Measurements from ENCODE around the gene TMOD3.
"Not testable (repeated sequence)": the region's sequence is repeated elsewhere in the genome, so short reads cannot be mapped to it uniquely, and the experiment has no call there.

The TMOD3 gene

DNA sequence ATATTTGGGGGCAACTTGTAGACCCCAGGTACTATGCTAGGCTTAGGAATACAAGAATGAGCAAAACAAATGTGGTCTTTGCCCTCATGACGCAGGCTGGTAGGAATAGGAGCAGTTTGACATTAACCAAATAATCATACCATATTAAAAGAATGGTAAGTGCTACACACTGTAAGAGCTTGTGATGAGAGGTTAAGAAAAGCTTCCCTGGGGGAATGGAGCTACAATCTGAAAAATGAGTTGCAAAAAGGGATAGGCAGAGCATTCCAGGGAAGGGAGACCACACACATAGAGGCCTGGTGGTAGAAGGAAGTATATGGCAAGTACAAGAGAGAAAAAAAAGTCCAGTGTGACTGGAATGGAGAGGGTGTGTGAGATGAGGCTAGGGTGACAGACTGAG is 37.3 kb downstream of the TMOD3 start:
- no peak for DNase-seq

DNA sequence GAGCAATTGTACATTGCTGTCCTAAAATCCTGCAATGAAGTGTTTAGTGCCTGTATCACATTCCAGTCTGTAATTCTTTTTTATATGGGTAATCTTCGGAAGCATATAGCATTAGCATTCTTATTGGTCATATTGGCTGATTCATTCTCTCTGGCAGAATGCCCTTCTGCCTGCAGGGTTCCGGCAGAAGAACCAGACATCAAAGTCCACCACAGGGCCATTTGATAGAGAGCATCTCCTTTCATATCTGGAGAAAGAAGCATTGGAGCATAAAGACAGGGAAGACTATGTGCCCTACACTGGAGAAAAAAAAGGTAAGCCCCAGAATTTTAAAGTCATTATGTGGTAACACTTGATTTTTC is 39.6 kb downstream of the TMOD3 start:
- DNase-seq: no peak

DNA sequence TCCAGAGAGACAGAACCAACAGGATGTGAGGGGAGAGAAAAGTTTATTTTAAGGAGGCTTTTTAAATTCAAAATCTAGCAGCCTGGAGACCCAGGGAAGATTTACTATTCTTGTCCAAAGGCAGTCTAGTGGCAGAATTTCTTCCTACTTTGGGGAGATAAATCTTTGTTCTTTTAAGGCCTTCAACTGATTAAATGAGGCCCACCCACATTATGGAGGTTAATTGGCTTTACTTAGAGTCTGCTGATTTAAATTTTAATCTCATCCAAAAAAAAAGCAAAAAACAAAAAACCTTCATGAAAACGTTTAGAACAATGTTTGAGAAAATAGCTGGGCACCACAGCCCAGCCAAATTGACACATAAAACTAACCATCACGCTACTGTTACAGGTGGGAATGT is 41.3 kb downstream of the TMOD3 start:
- DNase-seq: no peak

- no peak for DNase-seq
Observed at GRCh38 chr15:51874751-51875644, 45.5 kb downstream of the TMOD3 start.

- no peak for DNase-seq
Observed at GRCh38 chr15:51876169-51876568, 46.7 kb downstream of the TMOD3 start.

GRCh38 chr15:51878446-51879386 is 49.3 kb downstream of the TMOD3 start:
- DNase-seq: no peak

- no peak for DNase-seq
Observed at GRCh38 chr15:51879555-51879954, 50.1 kb downstream of the TMOD3 start.

DNA sequence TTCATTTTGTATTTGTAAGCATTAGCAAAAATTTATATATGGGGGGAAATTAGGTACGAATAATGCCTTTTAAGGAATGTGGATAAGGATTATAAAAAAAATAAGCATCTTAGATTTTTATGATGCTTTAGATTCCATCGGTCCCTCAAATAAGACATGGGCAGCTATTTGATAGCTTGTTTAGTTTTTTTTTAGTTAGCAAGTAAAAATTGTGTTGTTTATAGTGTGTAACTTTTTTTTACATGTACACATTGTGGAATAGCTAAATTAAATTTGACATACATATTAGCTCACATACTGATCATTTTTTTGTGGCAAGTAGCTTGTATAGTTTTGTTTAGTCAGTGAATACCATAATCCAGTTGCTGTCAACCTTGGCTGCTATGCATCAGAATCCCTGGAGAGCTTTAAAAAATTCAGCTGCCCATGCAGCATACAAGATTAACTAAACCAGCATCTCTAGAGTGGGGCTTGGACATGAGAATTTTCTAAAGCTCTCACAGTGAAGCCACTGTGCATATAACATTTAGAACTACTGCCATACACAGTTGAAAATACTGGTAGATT is 53.9 kb downstream of the TMOD3 start:
- no peak for DNase-seq

GRCh38 chr15:51884041-51884440 is 54.6 kb downstream of the TMOD3 start:
- DNase-seq: no peak

DNA sequence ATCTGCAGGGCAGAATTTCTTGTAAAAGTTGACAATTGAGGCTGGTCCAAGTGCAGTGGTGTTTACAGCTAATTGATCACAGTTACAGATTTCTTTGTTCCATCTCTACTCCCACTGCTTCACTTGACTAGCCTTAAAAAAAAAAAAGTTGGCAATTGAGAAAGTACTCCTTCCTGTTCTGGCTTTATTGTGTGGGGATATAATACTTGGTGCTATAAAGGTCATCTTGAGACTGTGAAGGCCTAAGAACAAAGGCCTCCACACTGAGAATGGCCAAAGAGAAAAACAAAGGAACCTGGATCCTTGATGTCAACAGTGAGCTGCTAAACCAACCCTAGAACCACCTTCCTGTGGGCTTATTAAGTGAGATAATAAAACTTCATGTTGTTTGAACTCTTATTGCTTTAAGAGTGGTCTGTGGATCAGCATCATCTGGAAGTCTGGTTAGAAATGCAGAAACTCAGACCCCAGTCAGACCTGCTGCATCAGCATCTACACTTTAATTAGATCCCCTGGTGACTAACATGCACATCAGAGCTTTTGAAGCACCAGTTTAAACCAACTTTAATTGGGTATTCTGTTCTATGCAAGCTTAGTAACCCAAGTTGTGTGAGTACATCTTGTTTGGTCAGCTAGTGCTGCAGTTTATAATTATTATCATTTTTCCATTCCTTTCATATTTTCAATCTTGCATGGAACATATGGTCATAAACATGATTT is 55.2 kb downstream of the TMOD3 start:
- DNase-seq: no peak

DNA sequence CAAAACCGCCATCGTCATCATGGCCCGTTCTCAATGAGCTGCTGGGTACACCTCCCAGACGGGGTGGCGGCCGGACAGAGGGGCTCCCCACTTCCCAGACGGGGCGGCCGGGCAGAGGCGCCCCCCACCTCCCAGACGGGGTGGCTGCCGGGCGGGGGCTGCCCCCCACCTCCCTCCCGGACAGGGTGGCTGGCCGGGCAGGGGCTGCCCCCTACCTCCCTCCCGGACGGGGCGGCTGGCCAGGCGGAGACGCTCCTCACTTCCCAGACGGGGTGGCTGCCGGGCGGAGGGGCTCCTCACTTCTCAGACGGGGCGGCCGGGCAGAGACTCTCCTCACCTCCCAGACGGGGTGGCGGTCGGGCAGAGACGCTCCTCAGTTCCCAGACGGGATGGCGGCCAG is 56.3 kb downstream of the TMOD3 start:
- DNase-seq: not testable (repeated sequence)

GRCh38 chr15:51887887-51888592 is 58.6 kb downstream of the TMOD3 start:
- no peak for DNase-seq

GRCh38 chr15:51888593-51889195 is 59.2 kb downstream of the TMOD3 start:
- no peak for DNase-seq

DNA sequence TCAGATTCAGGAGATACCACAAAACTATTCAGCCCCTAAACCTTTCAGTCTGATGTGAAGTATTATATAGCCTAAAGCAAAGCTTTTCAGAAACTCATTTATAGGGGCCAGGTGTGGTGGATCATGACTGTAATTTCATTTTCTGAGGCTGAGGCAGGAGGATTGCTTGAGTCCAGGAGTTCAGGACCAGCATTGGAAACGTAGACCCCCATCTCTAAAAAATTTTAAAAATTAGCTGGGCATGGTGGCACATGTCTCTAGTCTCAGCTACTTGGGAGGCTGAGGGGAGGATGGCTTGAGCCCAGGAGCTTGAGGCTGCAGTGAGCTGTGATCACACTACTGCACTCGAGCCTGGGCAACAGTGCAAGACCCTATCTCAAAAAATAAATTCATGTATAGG is 60.0 kb downstream of the TMOD3 start:
- DNase-seq: no peak

DNA sequence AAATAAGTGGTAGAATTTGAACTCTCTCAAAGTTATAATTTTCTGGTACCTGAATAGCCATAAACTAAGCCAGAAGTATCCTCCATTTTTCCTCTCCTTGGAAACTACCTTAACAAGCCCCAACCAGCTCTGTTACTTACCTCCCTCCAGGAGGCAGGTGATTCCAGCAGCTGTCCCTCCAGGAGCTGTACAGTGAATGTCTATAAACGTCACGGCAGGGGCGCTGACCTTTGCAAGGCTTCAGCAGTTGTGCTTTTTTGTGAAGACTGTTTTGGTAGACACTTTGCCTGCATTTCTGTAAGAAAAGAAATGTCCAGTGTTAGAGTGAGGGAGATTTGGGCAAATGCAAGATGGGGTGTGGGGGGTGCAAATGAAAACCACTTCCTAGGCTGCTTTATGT is 75.0 kb downstream of the TMOD3 start:
- DNase-seq: no peak

DNA sequence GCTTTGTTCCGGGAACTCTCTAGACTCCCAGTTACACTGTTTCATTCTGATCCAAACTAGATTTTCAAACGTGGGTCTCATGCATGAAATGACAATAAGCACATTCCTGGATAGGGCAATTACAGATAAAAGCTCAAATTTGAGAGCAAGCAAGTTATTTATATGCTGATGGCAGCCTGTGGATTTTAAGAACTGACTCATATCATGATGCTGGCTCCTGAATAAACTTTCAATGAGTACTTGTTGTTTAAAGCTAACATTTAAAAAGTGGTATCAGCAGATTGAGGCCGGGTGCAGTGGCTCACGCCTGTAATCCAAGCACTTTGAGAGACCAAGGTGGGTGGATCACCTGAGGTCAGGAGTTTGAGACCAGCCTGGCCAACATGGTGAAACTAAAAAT is 75.5 kb downstream of the TMOD3 start:
- DNase-seq: no peak

DNA sequence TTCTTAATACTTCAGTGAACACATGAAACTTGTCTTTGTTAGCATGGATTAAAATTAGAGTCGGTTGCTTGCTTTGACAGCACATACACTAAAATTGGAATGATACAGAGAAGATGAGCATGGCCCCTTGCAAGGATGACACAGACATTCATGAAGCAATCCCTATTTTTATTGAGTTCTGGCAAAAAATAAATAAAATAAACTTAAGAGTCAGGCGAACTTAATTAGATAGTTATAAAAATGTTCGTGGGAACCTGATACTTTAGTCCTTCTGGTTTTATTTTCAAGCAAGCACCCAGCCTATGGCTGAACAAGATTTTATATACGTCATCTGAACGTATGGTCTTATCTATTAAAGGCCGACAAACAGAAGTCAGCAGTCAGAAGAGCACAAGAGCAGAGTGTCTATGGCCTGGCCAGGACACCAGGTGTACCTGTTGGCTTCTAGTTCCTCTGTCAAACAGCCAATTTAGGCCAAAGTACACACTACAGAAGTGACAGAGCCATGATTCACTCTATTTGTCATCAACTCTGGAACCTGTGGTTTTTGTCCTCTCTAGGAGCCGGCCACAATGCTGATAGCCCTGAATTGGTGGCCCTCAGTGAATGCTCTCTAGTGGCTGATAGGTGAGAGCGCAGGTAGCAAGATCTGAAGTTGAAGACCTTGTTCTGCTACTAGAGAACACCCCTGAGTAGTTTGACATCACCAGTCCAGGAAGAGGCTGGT is 77.8 kb downstream of the TMOD3 start:
- no peak for DNase-seq

DNA sequence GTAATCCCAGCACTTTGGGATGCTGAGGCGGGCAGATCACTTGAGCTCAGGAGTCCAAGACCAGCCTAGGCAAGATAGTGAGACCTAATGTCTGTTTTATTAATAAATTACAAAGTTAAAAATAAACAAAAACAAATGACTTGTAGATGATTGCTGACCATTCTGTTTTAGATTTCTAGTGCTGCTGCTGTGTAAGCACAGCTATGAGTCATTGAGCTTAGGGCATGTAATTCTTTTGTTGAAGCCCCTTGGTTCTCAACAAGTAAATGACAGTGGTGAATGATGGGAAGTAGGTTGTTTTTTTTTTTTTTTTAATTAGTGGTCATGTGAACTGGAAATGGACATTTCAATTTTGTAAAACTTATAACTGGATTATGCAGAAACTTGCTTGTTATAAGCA is 78.9 kb downstream of the TMOD3 start:
- no peak for DNase-seq

DNA sequence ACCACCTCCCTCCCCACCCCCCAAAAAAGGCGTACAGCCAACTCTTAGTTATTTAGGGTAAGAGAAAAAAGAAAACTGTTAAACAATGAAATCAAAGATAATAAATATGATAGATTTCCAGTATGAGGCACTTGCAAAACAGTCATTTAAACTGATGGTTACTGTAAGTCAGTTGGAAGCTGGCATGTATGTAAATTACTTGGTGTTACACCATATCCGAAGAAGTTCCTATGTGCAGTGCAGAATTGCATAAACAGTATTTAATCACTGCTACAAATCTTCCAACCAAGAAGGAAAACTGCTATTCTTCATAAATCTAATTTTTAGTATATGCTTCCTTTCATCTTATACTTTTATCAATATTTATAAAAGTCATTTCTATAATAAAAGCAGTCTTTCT is 80.1 kb downstream of the TMOD3 start:
- no peak for DNase-seq

- no peak for DNase-seq
Observed at GRCh38 chr15:51912528-51912927, 83.1 kb downstream of the TMOD3 start.

GRCh38 chr15:51917493-51917892 is 88.0 kb downstream of the TMOD3 start:
- DNase-seq: no peak
